GM19438 (cell line): ENCODE results near the gene OPA1.
A peak's percentile ranks its signal among the peaks of the same experiment; 100 is the strongest.

Source experiments
- ATAC-seq: cut with Tn5 transposase; IDR thresholded peaks from one replicate; pipeline ENCODE4 v1.9.1; 2021; ENCODE audit warnings: low read depth; ENCODE audit not compliant: unreplicated experiment

OPA1 gene

DNA sequence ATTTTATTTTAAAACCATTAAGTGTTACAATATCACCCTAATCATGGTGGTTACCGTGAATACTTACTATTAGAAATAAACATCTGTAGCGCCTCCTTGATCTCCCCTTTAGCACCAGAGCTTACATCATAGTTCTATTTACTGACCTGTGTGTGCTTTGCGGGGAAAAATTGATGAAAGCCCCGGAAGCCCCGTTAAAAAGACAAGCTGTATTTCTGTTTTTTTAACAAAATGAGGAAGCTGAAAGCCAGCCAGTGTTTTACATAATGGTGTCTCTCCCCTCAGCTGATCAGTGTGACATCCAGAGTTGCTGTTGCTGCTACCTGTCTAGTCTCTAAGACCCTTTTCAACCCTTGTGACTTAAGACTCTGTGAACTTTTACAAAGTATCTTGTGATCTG, 100.8 kb downstream of the OPA1 start:
- no peak for ATAC-seq

DNA sequence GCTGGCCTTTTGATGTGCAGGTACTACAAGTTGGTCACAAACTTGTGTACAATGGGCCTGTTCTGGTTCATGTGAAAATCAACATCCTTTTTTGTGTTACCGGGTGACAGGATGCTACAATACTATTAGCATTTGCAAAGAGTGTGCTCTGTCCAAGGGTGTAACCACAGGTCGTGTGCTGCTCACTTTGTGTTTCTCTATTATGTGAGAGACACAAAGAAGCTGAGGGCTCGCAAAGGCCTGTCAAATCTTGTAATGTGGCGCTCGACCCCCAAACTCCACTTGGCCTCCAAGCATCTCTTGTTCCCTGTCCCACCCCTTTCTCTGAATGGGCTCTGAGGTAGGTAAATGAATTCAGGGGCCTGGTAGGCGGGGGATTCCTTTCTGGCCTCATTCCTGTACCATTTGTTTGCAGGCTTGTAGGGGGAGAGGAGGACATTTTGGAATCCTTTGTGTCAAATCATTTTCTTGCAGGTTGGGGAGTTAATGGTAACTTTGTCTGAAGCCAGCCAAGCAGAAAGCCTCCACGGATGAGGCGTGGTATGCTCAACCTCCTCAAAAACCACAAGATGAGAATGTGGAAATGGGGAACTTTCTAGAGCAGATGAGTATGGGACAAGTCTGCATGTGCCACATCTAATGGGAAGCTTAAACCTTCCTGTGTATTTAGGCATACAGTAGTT, 109.1 kb downstream of the OPA1 start:
- ATAC-seq: peak; percentile 66

DNA sequence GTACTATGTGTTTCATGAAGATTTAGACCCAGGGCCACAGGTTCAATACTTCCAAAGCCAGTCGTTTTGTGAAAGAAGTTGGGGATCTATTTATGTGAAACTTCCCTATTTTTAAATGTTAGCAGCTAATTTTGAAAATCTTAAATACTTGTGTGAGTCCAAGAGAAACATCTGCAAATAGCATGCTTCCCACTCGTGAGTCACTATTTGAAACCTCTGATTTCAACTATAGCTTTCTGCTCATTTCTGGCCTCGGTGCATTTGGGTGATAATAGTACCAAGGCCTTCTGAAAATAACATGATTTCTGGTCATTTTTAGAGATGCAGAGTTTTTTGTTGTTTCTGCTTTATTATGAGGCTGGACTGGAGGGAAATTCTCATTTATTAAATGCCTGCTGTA, 110.0 kb downstream of the OPA1 start:
- no peak for ATAC-seq

DNA sequence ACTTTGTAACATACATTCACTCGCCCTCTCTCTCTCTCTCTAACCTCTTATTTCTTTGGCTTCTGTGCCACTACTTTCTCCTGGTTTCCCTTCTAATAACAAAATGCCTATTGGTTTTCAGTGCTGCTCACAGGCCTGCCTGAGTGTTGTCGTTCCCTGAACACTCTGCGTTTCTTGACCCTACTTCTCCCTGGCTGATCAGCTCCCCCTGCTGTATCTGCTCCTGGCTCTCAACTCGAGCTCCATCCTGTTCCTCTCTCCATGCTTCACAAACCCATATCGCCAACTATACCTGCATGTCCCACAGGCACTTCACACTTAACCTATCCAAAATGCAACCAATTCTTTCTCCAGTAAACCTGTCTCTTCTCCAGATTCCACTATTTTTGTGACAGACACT, 111.4 kb downstream of the OPA1 start:
- ATAC-seq: no peak

DNA sequence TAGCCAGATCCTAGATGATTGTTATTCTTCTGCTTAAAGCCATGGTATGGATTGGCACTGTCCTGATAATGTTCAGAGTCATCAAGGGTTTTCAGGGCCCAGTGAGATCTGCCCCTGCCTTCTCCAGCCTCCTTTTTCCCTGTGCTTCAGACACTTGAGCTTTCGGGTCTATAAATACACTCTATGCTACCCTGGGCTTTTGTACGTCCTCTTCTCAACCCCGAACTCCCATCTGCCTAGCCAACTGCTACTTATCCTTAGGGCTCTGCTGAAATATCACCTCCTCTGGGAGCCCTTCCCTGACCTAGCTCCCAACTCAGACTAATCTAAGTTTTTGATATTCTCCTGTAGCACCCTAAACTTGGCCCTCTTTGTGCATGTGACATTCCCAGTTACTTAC, 115.3 kb downstream of the OPA1 start:
- ATAC-seq: no peak

DNA sequence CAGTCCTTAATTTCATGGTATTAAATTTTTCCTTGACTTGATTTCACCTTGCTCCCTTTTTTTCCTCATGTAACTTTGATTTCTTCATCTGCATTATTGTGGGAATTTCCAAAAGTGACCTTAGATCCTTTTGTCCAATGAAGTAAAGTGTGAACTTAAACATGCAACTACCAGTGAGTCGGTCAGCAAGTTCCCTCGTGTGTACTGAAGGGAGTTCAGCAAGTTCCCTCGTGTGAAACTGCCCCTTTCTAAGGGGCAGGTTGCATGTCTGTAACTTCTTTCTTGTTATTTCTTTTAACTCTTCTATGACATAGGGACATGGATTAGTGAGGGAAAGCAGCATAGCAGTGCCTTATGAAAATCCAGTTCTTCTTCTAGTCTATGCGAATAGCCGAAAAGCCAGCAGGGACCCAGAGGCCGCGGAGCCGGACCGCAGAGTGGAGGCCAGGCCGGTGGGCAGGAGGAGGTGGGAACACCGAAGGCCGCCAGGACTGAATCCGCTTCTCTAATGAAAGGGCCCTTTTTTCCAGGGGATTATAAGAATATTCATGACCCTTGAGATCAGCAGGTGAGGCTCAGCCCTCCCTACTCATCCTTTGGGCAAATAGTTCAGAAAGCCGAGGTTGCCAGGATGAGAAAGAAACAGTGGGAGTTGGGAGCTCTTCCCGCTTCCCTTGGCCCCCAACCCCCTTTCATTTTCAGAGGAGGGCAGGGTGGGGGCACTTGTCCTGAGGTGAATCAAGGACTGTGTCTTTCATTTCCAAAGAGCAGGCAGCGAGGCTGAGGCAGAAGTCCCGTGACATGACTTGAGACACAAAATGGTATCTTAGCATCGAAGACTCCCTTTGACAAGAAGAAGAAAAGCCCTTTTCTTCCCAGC, 117.5 kb downstream of the OPA1 start:
- no peak for ATAC-seq

DNA sequence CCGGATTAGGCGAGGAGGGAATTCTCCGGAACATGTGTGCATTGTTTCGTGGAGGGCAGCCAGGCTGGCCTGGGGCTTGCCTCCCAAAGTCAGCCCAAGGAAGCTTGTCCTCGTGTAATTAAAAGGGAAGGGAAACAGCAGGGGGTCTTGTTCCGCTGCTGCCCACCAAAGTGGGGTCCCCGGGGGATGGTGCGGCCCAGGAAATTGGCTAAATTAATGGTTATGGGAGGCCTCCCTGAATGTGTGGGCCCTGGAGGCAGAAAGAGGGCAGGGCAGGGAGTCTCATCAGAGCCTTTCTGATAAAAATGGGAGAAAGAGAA, 118.1 kb downstream of the OPA1 start:
- ATAC-seq: no peak

DNA sequence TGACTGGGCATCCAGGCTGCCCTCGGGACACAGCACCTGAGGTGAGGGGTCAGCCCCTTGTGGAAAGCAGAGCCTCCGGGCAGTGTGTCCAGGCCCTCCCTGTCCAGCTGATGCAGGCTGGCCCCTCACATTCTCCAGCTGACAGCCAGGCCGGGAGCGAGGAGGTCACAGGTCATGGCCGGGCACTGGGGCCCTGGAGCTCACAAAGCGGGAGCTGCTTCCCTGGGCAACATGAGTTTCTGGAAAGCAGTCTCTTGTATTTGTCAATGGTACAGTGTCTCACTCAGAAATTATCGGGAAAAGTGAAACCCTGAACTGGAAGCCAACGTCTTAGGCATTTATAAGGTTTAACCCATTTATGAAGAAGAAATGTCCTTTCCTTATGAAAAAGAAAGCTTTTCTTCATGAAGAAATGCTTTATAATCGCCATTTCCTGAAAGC, 118.5 kb downstream of the OPA1 start:
- no peak for ATAC-seq

DNA sequence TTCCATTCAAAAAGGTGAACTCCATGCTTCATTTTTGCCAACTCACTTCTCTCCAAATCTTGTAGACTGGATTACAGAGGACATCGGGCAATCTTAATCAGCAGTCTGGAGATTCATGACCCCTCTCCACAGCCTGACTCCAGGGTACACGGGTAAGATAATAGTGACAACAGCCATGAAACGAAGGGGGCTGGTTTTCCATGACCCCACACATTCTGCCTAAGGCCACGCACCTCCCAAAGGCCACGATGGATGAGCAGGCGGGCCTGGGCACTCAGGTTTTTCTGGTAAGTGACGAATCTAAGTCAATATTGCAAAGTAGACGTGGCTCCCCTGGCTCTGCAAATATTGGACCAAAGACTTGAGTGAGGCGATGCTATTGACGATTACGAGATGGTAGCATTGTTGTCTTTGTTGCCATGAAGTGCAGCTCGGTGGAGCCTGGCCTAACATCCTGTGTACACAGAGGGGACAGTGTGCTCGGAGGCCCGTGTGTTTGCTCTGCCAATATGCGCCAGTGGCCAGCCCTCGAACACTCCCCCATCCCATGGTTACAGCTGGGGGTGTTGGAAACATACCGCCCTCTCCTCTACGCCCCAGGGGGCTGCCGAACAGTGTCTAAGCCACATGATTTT, 119.1 kb downstream of the OPA1 start:
- ATAC-seq: no peak

DNA sequence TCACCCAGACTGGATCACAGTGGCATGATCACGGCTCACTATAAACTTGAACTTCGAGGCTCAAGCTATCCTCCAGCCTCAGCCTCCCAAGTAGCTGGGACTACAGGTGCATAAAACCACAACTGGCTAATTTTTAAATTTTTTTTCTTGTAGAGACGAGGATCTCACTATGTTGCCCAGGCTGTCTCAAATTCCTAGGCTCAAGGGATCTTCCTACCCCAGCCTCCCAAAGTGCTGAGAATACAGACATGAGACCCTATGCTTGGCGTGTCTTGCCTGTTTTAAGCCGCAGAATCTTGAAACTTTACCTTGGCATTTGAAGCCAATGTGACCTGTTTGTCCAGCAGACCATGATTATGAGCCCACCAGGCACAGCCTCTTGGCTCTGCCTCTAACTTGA, 119.9 kb downstream of the OPA1 start:
- ATAC-seq: no peak

DNA sequence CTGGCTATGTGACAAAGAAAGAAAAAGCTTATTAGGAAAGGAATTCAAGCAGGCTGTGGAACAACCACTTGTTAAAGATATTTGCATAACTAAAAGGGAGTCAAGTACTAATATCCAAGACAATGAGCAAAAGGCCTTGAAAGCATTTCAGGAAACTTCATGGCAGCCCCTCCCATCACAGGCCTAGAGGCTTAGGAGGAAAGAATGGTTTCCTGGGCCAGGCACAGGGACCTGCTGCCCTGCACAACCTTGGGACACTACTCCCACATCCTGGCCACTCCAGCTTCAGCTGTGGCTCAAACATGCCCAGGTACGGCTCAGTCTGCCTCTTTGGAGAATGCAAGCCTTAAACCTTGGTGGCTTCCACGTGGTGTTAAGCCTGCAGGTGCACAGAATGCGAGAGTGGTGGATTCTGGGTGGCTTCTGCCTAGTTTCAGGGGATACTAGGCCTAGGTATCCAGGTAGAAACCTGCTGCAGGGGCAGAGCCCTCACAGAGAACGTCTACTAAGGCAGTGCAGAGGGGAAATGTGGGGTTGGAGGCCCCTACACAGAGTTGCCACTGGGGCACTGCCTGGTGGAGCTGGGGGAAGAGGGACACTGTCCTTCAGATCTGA, 121.6 kb downstream of the OPA1 start:
- ATAC-seq: no peak

DNA sequence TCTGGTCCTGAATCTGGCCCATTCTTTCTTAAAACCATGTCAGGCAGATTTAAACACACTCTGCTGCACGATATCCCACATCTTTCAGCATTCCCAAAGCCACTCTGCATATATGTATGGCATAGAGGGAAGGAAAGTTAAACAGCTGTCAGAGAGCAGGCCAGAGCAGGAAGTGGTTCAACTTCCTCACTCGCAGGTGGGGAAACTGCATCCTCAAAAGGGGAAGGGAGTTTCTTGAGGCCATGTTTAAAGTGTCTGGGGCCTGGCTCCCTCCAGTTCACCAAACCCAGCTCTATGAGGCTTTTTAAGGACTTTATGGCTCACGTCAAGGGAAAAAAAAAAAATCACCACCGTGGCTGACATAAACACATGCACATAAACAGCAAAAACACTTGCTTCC, 123.1 kb downstream of the OPA1 start:
- no peak for ATAC-seq

DNA sequence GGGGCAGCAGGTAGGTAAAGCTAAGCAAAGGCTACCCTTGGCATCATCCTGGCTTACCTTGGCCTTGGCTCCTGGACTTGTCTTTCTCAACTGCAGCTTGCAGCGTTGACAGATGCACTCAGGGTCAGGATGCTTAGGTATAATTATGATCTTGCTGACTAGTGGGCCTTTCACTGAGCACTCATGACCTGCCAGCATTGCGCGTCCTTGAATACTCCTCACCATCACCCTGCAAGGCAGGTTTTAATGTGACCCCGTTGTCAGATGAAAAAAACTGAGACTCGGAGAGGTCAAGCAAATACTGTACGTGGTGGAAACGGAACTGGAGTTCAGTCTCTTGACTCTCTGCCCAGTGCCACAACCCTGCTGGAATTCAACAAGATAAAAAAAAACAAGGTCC, 126.7 kb downstream of the OPA1 start:
- ATAC-seq: no peak

DNA sequence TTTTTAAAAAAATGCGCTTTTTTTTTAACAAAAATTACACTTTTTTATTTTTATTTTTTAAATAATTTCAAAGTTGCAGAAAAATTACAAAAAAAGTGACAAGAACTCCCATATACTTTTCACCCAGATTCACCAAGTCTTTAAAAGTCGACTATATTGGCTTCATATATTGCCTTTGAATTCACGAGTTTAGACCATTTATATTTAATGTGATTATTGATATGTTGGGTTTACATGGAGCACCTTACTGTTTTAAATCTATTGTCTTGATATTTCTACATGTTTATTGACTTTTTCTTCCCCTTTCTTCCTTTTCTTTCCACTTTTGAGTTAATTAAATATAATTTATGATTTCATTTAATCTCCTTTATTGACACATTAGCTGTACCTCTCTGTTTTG, 127.2 kb downstream of the OPA1 start:
- ATAC-seq: no peak

DNA sequence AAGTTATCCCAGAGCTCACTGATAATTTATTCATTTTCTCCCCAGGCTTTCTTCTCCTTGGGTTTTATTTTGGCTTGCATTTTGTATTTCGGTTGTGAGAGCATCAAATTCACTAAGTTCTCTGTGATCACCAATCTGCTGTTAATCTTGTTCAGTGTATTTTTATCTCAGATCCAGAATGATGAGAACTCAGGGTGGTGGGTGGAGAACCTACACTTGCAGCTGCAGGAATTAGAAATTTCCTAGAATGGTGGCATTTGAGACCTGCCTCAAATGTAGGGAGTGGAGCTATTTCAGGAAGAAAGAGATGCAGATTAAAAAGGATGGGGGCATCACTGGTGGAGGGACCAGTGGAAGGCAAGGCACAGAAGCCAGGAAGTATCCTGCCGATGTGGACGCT, 129.6 kb downstream of the OPA1 start:
- no peak for ATAC-seq

DNA sequence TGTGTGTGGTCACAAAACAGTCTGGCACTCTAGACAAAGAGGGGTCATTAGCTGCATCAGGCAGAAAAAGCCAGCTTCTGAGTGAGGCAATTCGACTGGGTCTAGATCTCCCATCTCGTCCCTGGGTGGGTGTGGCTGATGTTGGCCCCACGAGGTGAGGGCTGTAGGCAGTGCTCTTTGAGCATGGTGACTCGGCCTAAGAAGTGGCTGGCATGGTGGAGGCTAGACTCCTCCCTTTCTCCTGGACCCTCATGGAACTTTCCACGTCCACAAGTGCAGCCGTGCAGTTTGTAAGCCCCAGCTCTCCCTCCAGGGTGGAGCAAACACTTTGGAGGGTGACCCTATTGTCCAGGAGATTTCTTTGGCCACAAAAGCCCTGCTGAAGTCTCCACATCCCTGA, 134.1 kb downstream of the OPA1 start:
- ATAC-seq: no peak

DNA sequence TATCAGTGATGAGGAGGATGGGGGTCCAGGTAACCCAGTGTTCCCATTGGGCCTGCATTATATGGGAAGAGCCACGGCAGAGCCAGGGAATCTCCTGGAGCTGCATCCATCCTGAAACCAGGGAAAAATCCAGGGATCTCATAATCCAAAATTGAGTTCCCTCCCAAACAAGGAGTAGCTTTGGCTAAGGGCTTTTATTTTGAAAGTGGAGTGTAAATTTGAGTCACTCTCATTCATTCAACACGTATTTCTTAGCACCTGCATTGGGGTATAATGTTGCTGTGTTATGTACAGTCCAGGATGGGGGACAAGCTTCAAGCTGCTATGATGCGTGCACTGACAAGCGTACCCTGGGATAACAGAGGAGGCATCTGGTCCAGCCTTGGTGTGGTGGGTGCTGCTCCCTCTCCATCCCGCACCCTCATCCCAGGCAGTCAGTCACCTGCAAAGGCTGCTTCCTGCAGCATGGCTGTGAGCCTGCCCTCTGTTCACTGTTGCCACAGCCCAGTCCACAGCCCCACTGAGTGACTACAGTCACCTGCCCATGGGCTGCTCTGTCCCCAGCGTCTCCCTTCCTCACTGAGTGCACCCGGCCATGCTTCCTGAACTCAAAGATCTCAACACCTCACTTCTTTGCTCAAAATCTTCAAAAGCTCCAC, 135.6 kb downstream of the OPA1 start:
- no peak for ATAC-seq

DNA sequence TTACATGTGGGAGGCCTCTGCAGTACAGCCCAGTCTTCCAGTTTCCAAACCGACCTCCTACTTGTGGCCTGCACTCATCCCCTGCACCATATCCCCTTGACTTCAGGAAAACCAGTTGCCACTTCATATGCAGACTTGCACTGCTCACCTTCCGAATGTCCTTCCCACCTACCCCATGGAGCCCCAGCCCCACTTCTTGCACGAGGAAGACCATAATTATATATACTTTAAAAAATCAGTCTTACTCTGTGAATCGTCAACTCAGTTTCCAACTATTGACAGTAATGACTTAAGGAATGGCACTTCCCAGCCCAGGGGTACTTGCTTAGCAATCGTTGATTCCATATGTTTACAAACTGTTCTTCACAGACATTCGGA, 136.1 kb downstream of the OPA1 start:
- no peak for ATAC-seq

DNA sequence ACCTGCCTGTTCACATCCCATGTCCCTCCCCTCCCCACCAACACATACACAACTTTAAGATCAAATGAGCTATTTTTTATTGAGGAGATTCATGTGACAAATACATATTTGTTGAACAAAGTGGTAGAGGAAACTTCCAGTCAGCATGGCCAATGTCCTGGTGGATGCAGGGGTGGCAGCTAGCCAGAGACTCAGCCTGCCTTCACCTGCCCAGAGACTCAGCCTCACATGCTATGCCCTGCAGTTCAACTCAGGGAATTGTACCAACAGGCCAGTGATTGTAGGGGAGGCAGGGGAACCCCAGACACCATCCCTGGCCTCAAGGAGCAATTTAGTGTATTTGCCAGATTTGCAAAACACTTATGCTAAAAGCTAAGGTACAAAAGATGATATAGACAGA, 136.6 kb downstream of the OPA1 start:
- ATAC-seq: no peak

DNA sequence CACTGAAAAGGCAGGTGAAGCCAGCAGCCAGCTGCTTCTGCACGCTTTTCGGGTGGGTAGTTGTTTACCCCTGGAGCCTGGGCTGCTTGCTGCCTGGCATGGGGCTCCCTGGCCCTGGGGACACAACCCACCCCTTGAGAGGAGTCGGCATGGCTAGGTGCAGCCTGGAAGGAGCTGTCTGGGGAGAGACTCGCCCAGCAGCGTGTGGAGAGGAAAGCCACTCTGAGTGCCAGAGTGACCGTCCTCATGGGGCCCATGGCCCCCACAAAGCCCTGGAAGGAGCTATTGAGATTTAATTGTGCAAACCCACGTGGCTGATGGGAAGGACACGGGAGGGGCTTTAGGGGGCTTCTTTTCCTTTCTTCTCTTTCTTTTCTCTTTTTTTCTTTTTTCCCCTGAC, 137.5 kb downstream of the OPA1 start:
- no peak for ATAC-seq

DNA sequence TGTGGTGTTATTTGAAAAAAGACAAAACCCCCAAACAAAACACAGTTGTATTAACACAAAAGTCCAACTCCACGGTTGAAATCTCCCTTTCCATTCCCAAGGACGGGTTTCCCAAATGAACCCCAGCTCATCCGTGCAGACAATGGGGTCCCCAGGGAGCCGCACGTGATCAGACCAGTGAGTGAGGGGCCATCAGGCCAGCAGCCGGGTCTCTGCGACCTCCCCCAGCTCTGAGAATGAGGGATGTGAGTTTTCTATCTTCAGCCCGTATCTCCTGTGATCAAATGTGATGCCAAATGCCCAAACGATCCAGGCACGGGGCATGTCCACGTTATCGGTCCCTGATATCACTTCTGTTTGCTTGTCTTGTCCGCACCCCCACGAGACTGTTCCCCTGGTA, 138.0 kb downstream of the OPA1 start:
- no peak for ATAC-seq
